HUES64 (cell line): ENCODE data around the gene TOX3. TPM values are rescaled to one million over a fixed set of nuclear protein-coding genes. Genes with fewer than 3 reads are reported as not detected.

Experiments used
- H3K27ac ChIP-seq: 2 replicates; pipeline ENCODE4 v1.7.0; 2013; ENCODE audit warnings: low read depth, low read length, inconsistent platforms
- H3K27me3 ChIP-seq: 2 replicates; pipeline ENCODE4 v1.6.1; 2013; ENCODE audit warnings: mild to moderate bottlenecking, low read length; ENCODE audit not compliant: insufficient read depth
- H3K36me3 ChIP-seq: 2 replicates; pipeline ENCODE4 v1.6.1; 2013; ENCODE audit warnings: mild to moderate bottlenecking, low read length; ENCODE audit not compliant: insufficient read depth
- H3K4me1 ChIP-seq: 2 replicates; pipeline ENCODE4 v1.6.1; 2013; ENCODE audit warnings: mild to moderate bottlenecking, low read length, moderate library complexity; ENCODE audit not compliant: insufficient read depth
- H3K4me3 ChIP-seq: 2 replicates; pipeline ENCODE4 v1.5.1; 2013; ENCODE audit warnings: mild to moderate bottlenecking, low read length, moderate library complexity
- H3K9ac ChIP-seq: 2 replicates; pipeline ENCODE4 v1.6.1; 2013; ENCODE audit warnings: mild to moderate bottlenecking, low read depth, low read length
- H3K9me3 ChIP-seq: 2 replicates; pipeline ENCODE4 v1.6.1; 2013; ENCODE audit warnings: low read depth, low read length; ENCODE audit not compliant: insufficient read depth
- WGBS: fragments of 150-250, 120-280 bp; methylation state at CpG from one replicate; pipeline ENCODE4 v1.1.7; 2013; ENCODE audit warnings: missing lambda C conversion rate; 5-methylcytosine and 5-hydroxymethylcytosine counted together
- polyA plus RNA-seq, 2 experiments: library from polyadenylated mRNA; stranded (reverse); fragments of 50-300 nt; gene quantifications; one replicate each; pipeline ENCODE4 v1.2.3, GENCODE V29; 2013

The TOX3 gene
- polyA plus RNA-seq (2013, experiment 1 of 2), result 11.8 TPM
- 17.6 TPM for polyA plus RNA-seq (2013, experiment 2 of 2)

DNA sequence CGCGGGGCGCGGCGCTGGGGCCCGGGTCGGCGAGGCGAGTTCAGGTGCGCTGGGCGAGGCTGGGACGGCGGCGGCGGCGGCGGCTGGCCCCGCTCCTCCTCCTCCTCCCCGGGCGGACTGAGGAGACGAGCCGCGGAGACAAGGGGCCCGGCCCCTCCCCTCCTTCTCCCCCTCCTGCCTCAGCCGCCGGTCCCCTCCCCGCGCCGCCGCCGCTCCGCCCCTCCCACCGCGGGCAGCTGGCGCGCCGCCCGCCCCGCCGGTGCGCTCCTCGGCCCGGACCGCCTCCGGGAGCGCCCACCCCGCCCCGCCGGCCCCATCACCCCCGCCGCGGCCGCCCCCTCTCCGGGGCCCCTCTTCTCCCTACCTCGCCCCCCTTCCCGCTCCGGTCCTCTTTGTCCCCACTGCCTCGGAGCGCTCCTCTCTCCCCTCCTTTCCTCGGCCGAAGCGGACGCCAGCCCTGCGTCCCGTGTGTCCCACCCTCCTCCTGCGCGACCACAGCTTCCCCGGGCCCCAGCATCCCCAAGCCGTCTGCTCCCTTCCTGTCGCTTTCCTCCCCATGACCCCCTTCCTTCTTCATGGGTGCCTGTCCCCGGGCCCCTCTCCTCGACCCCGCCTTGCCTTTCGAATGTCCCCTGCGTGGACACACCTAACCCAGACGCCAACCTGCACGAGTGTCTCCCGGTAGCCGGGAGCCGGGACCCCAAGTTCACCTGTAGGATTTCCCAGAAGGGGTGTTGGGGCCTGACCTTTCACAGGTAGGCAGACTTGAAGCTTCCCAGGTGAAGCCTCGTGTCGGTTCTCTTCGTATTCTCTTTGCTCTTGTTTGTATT, at the start of gene TOX3:
TOX3 (minus strand) TSS at position 140 of the 830 bp plus-strand sequence. CDS start 420 bp downstream, outside the sequence.
- peak within 1 kb of the TSS; percentile 72 for H3K9ac ChIP-seq
- H3K27ac ChIP-seq, result peak within 1 kb of the TSS; percentile 19; the same call in 1 of the 2 replicates
- H3K4me1 ChIP-seq, result peaks cover 29% of the 10 kb centered on the region
- H3K36me3 ChIP-seq, result no peaks in the 10 kb centered on the region
- no peaks in the 10 kb centered on the region for H3K9me3 ChIP-seq
- peak within 1 kb of the TSS; percentile 67 for H3K4me3 ChIP-seq
- under 1% methylated on average over 76 of the region's 83 CpGs for WGBS
- peaks cover 48% of the 10 kb centered on the region for H3K27me3 ChIP-seq

- no peaks in the 10 kb centered on the region for H3K27me3 ChIP-seq
- H3K9me3 ChIP-seq, result no peaks in the 10 kb centered on the region
- 94% methylated on average over 2 of the region's 2 CpGs for WGBS
Observed at GRCh38 chr16:52592778-52593177, 45.8 kb upstream of the TOX3 start.

DNA sequence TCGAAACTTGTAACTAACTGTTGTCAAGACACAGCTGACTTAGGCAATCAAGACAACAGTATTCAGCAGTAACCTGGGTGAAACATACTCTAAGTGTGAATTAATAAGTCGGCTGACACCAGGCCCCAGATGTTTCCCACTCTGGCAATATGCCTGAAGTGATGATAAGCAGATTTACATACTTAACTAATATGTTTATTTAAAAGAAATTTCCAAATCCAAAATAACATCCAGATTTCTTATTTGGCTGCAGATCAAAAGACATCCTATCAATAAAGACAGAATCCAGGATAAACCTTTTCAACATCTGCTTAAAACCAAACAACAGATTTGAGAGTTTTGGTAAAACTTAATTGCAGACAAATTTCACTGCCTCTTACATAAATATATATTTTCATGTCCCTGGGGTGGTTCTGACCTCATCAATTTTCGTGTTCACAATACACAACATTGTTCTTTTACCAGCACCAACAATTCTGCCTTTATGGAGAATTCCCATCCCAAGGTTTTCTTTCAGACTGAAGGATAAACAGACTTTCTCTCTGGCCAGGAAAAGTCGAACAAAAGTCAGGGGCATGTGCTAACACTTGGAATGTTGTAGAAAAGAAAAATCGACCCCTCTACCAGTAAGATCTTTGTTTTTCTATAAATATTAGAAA, 45.1 kb upstream of the TOX3 start:
- 84% methylated on average over 3 of the region's 5 CpGs for WGBS
- Histone ChIP-seq H3K9ac (no peak overlapping the region), H3K4me1 (no peaks in the 10 kb centered on the region), H3K36me3 (no peaks in the 10 kb centered on the region), H3K27me3 (no peaks in the 10 kb centered on the region), H3K9me3 (no peaks in the 10 kb centered on the region), H3K4me3 (no peak overlapping the region), H3K27ac (no peak overlapping the region)

More at GRCh38 chr16:52592778-52593177, 45.8 kb upstream of the TOX3 start:
- Histone ChIP-seq H3K9ac (no peak overlapping the region), H3K4me1 (0 out of 2 replicates have a peak, but pooled peaks cover 1% of the 10 kb centered on the region), H3K36me3 (no peaks in the 10 kb centered on the region), H3K4me3 (no peak overlapping the region), H3K27ac (no peak overlapping the region)

DNA sequence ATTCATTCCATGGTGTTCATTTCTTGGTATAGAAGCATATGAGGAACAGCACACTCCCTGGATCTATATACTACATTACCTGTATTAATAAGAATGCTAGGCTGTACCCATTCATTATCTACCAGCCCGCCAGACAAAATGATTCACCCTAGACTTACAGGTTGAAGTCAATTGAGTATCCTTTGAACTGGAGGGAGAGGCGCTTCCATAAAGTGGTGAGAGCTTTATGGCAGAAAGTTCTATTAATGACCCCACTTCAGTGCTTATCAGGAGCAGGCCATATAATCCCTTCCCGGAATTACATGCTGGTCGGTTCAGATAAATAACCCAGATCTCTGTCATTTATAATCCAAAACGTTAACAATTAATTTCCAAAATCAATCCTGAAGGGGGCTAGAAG, 44.5 kb upstream of the TOX3 start:
- 94% methylated on average over 5 of the region's 5 CpGs for WGBS
- no peak overlapping the region for H3K4me3 ChIP-seq
- H3K4me1 ChIP-seq, result no peaks in the 10 kb centered on the region
- H3K9me3 ChIP-seq, result no peaks in the 10 kb centered on the region
- no peak overlapping the region for H3K9ac ChIP-seq
- no peaks in the 10 kb centered on the region for H3K36me3 ChIP-seq
- no peaks in the 10 kb centered on the region for H3K27me3 ChIP-seq
- H3K27ac ChIP-seq, result no peak overlapping the region

DNA sequence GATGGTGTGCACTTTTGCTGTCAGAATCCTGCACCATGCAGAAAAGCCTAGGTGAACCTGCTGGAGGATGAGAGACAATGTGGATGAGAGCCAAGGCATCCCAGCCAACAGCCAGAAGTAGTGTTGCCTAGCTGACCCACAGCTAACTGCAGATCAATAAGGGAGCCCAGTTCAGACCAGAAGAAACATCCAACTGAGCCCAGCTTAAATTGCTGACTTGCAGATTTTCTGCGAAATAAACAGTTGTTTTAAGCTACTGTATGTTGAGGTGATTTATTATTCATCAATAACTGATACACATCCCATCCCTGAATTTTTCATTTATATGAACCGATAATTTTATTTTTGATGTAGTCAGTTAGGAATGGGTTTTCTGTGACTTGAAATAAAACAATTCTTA, 39.2 kb upstream of the TOX3 start:
- Histone ChIP-seq H3K9ac (no peak overlapping the region), H3K27me3 (no peaks in the 10 kb centered on the region), H3K4me1 (no peaks in the 10 kb centered on the region), H3K4me3 (no peak overlapping the region), H3K27ac (no peak overlapping the region), H3K36me3 (no peaks in the 10 kb centered on the region), H3K9me3 (no peaks in the 10 kb centered on the region)
- 80% methylated on average over 1 of the region's 2 CpGs for WGBS

- Histone ChIP-seq H3K9ac (no peak overlapping the region), H3K9me3 (no peaks in the 10 kb centered on the region), H3K36me3 (no peaks in the 10 kb centered on the region), H3K27me3 (no peaks in the 10 kb centered on the region), H3K27ac (no peak overlapping the region), H3K4me1 (no peaks in the 10 kb centered on the region), H3K4me3 (no peak overlapping the region)
- WGBS, result 92% methylated on average over 5 of the region's 5 CpGs
Observed at GRCh38 chr16:52584354-52585320, 37.7 kb upstream of the TOX3 start.

DNA sequence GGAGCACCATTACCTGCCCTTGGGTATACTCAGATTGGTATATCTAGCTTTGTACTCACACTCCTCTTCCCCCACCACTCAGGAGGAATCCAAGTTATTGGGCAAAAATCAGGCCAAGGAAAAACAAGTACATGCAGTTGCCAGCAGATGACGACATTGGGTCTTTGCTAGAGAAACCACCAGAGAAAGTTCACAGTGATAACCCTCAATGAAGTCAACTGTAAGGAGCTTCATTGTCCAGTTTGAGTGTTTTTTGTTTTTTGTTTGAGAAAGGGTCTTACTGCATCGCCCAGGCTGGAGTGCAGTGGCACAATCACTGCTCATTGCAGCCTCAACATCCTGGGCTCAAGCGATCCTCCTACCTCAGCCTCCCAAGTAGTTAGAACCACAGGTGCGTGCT, 34.6 kb upstream of the TOX3 start:
- no peaks in the 10 kb centered on the region for H3K27me3 ChIP-seq
- no peak overlapping the region for H3K27ac ChIP-seq
- H3K4me1 ChIP-seq, result peaks cover 16% of the 10 kb centered on the region; the same call in 1 of the 2 replicates
- no peaks in the 10 kb centered on the region for H3K36me3 ChIP-seq
- WGBS, result 93% methylated on average over 4 of the region's 4 CpGs
- no peaks in the 10 kb centered on the region for H3K9me3 ChIP-seq
- H3K9ac ChIP-seq, result no peak overlapping the region
- no peak overlapping the region for H3K4me3 ChIP-seq

DNA sequence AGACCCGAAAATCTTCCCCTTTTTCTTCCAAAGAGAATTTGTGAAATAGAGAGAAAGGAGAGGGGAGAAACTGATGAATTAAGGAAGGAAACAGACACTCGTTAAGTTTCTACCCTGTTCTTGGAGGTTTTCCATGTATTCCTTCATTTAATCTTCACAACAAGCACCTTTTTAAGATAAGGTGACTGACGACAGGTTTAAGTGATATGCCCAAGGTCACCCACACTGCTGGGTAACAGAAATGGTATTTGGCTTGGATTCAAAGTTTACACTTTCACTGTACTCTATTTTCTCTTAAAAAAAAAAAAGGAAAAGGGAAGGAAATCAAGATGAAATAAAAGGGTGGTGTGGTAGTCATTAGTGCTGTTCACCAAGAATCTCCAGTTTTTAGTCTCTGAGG, 33.5 kb upstream of the TOX3 start:
- Histone ChIP-seq H3K9ac (no peak overlapping the region), H3K36me3 (no peaks in the 10 kb centered on the region), H3K4me3 (no peak overlapping the region), H3K4me1 (peaks cover 16% of the 10 kb centered on the region; the same call in 1 of the 2 replicates), H3K27ac (no peak overlapping the region), H3K9me3 (no peaks in the 10 kb centered on the region), H3K27me3 (no peaks in the 10 kb centered on the region)
- 89% methylated on average over 2 of the region's 3 CpGs for WGBS

GRCh38 chr16:52578829-52579498, 32.0 kb upstream of the TOX3 start:
- H3K27me3 ChIP-seq, result no peaks in the 10 kb centered on the region
- peaks cover 16% of the 10 kb centered on the region; the same call in 1 of the 2 replicates for H3K4me1 ChIP-seq
- H3K9ac ChIP-seq, result no peak overlapping the region
- H3K27ac ChIP-seq, result no peak overlapping the region
- H3K4me3 ChIP-seq, result no peak overlapping the region
- WGBS, result 89% methylated on average over 4 of the region's 4 CpGs
- H3K9me3 ChIP-seq, result no peaks in the 10 kb centered on the region
- H3K36me3 ChIP-seq, result no peaks in the 10 kb centered on the region

DNA sequence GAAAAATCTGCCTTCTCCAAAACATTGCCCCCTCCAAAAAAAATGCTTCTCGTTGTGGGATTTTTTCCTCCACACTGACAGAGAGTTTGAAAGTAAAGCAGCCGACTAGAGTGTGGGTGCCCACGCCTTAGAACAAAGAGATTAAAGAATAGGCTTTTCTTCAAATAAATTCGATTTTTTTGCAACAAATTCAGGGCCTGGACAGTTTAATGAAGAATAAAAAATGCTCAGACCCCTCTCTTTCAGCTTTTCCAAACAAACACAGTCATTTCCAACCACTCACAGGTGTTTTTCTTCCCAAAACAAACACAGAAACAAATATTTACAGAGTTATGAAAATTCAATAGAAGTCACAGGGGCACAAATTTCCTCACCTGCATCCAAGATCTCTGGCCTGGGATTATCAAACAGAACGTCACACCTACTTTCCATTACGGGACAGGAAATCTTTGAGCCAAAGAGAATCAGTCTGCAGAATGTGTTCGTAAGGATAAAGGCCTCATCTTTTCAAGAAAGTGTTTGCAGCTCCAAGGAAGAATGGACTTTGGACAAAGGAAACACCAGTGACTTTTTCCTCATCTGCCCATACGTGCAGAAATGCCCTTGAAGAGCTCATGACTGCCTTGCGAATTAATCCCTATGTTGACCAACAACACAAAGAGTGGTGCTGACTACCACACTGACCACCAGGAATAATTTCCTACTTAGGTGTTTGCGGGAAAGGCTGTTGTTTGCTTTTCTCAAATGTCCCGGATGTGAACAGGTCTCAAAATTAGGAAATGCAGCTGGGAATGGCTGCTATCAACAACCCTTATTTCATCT, 31.3 kb upstream of the TOX3 start:
- H3K4me1 ChIP-seq, result peaks cover 16% of the 10 kb centered on the region; the same call in 1 of the 2 replicates
- no peak overlapping the region for H3K27ac ChIP-seq
- H3K27me3 ChIP-seq, result no peaks in the 10 kb centered on the region
- H3K4me3 ChIP-seq, result no peak overlapping the region
- 91% methylated on average over 11 of the region's 11 CpGs for WGBS
- H3K9ac ChIP-seq, result no peak overlapping the region
- no peaks in the 10 kb centered on the region for H3K36me3 ChIP-seq
- no peaks in the 10 kb centered on the region for H3K9me3 ChIP-seq
